K562 (cell line): ENCODE results near the gene C2orf42. TPM values are rescaled to one million over a fixed set of nuclear protein-coding genes. Genes with fewer than 3 reads are reported as not detected.

Experiments used
- ATAC-seq: fragments of 200-7000 bp; cut with Tn5 transposase; 3 replicates; pipeline ENCODE4 v1.9.1; 2020; ENCODE audit warnings: moderate library complexity
- BruUV-seq: library from RNA; stranded (reverse); fragments of 400-500 nt; replicated peaks from 2 replicates; lab custom pipeline; 2021; lab: Mats Ljungman, UMichigan
- CTCF ChIA-PET: fragments of 300-600 bp; formaldehyde crosslinking; extraction: SDS; loops from one replicate; lab custom pipeline; 2021; ENCODE audit warnings: low intra/inter-chr PET ratio; lab: Yijun Ruan, JAX
- POLR2A ChIA-PET: fragments of 300-600, 350-650 bp; sonication (Branson Sonifier 250); formaldehyde crosslinking; extraction: SDS; loops from one replicate; lab custom pipeline; 2021; ENCODE audit warnings: antibody characterized with exemption, inconsistent platforms; lab: Yijun Ruan, JAX
- DNase-seq, 4 experiments: peaks; one replicate each; pipeline versions ENCODE4 v3.0.0 to v3.0.0-alpha.2; 2011 to 2018; ENCODE audit warnings: low spot score in 3 of 4, mixed read lengths in 3 of 4; ENCODE audit errors: extremely low read depth in 1 of 4
- FAIRE-seq: peaks from 2 replicates; lab custom pipeline; 2011; peaks lifted over from hg19 to GRCh38; lab: Jason Lieb, UNC
- H2AFZ ChIP-seq: 2 replicates; pipeline ENCODE4 v1.6.0; 2011; ENCODE audit warnings: low read depth, low read length, control low read depth, inconsistent platforms
- H3K27ac ChIP-seq: fragments of 200-600 bp; 3 replicates; pipeline ENCODE4 v1.8.0; 2011; ENCODE audit warnings: low read depth, mild to moderate bottlenecking, control low read depth, inconsistent platforms, low read length, moderate library complexity, mixed read lengths; ENCODE audit errors: extremely low read depth
- H3K27me3 ChIP-seq, 2 experiments: fragments of 300-600 bp in 1 of 2; 2 replicates in 1 of 2; 3 replicates in 1 of 2; pipeline versions ENCODE4 v1.6.0 to v1.8.0; 2011; ENCODE audit warnings: inconsistent platforms in 2 of 2, low read length in 2 of 2, mild to moderate bottlenecking in 1 of 2, mixed read lengths in 1 of 2, moderate library complexity in 1 of 2; ENCODE audit not compliant: control insufficient read depth in 2 of 2, insufficient read depth in 2 of 2
- H3K36me3 ChIP-seq: fragments of 300-600 bp; 3 replicates; pipeline ENCODE4 v1.8.0; 2011; ENCODE audit warnings: mild to moderate bottlenecking, low read length, inconsistent platforms; ENCODE audit not compliant: control insufficient read depth, insufficient read depth
- H3K4me1 ChIP-seq, 2 experiments: fragments of 200-600 bp in 1 of 2; replicated peaks in 1 of 2; 2 replicates in 1 of 2; 3 replicates in 1 of 2; pipeline versions ENCODE4 v1.5.1 to v1.8.0; 2011; ENCODE audit warnings: inconsistent platforms in 2 of 2, low read length in 2 of 2, mild to moderate bottlenecking in 1 of 2, mixed read lengths in 1 of 2, moderate library complexity in 1 of 2; ENCODE audit not compliant: control insufficient read depth in 2 of 2, insufficient read depth in 2 of 2
- H3K4me2 ChIP-seq: 2 replicates; pipeline ENCODE4 v1.6.1; 2011; ENCODE audit warnings: low read length, control low read depth, inconsistent platforms, mixed read lengths; ENCODE audit not compliant: insufficient read depth
- H3K4me3 ChIP-seq: fragments of 200-600 bp; sonication (generic), shearing (Covaris generic); 2 replicates; pipeline ENCODE4 v1.5.1; 2016; ENCODE audit warnings: control low read depth, inconsistent platforms
- H3K79me2 ChIP-seq: fragments of 200-600 bp; 3 replicates; pipeline ENCODE4 v1.8.0; 2011; ENCODE audit warnings: low read length, inconsistent platforms; ENCODE audit not compliant: control insufficient read depth, insufficient read depth
- H3K9ac ChIP-seq, 2 experiments: 2 replicates each; pipeline versions ENCODE4 v1.6.0 to v1.6.1; 2011; ENCODE audit warnings: low read depth in 2 of 2, low read length in 2 of 2, control low read depth in 1 of 2, inconsistent platforms in 1 of 2, mild to moderate bottlenecking in 1 of 2, mixed read lengths in 1 of 2; ENCODE audit not compliant: insufficient read depth in 1 of 2
- H3K9me1 ChIP-seq: one replicate; pipeline ENCODE4 v1.6.0; 2011; ENCODE audit warnings: inconsistent platforms, mild to moderate bottlenecking, low read length, moderate library complexity; ENCODE audit not compliant: control insufficient read depth, insufficient read depth
- H3K9me3 ChIP-seq: replicated peaks from 2 replicates; pipeline ENCODE4 v1.5.1; 2011; ENCODE audit warnings: low read depth, low read length, inconsistent platforms; ENCODE audit not compliant: control insufficient read depth, insufficient read depth
- H4K20me1 ChIP-seq: replicated peaks from 2 replicates; pipeline ENCODE4 v1.6.1; 2011; ENCODE audit warnings: low read length, inconsistent platforms, mixed read lengths; ENCODE audit not compliant: control insufficient read depth, insufficient read depth
- CHD4 ChIP-seq: fragments of 200-600 bp; sonication (generic); IDR thresholded peaks from 3 replicates; pipeline ENCODE4 v1.6.1; 2012; ENCODE audit warnings: low read depth, mild to moderate bottlenecking, mixed read lengths, low read length, inconsistent platforms; ENCODE audit not compliant: insufficient read depth, insufficient replicate concordance, poor library complexity, severe bottlenecking
- ELK3 ChIP-seq: fragments of 450-650 bp; formaldehyde crosslinking; IDR thresholded peaks from 2 replicates; pipeline ENCODE4 v1.4.0; 2020; ENCODE audit warnings: mild to moderate bottlenecking
- HLTF ChIP-seq: fragments of 450-650 bp; IDR thresholded peaks from 2 replicates; pipeline ENCODE4 v1.6.1; 2016
- HNRNPUL1 ChIP-seq: fragments of 200-400 bp; formaldehyde crosslinking; IDR thresholded peaks from 2 replicates; pipeline ENCODE4 v1.6.1; 2017; ENCODE audit warnings: low read length
- LCOR ChIP-seq: sonication (generic); formaldehyde crosslinking; IDR thresholded peaks from 2 replicates; pipeline ENCODE4 v1.8.0; 2022; ENCODE audit warnings: mild to moderate bottlenecking, missing genetic modification reagents
- MCM2 ChIP-seq: fragments of 450-650 bp; IDR thresholded peaks from 2 replicates; pipeline ENCODE4 v1.6.1; 2017; ENCODE audit warnings: low read depth, mild to moderate bottlenecking
- NRF1 ChIP-seq, 2 experiments: fragments of 450-650 bp; IDR thresholded peaks in 1 of 2; conservative IDR thresholded peaks in 1 of 2; 2 replicates each; pipeline ENCODE4 v1.6.1; 2014; ENCODE audit warnings: mild to moderate bottlenecking in 2 of 2
- RUNX1 ChIP-seq: sonication (generic); IDR thresholded peaks from 2 replicates; pipeline ENCODE4 v1.6.1; 2016; ENCODE audit warnings: antibody characterized with exemption, low read depth
- TAF15 ChIP-seq: fragments of 200-400 bp; formaldehyde crosslinking; IDR thresholded peaks from 2 replicates; pipeline ENCODE4 v1.6.1; 2017; ENCODE audit warnings: mild to moderate bottlenecking, low read depth, low read length, moderate library complexity
- TEAD2 ChIP-seq: fragments of 450-650 bp; IDR thresholded peaks from 2 replicates; pipeline ENCODE4 v1.6.1; 2016; ENCODE audit warnings: missing genetic modification characterization, control low read depth, missing compliant biosample characterization
- USF1 ChIP-seq: sonication (generic); formaldehyde crosslinking; IDR thresholded peaks from 2 replicates; pipeline ENCODE4 v1.9.0; 2022; ENCODE audit warnings: mild to moderate bottlenecking, missing genetic modification reagents
- ZNF12 ChIP-seq: sonication (generic); formaldehyde crosslinking; IDR thresholded peaks from 2 replicates; pipeline ENCODE4 v1.4.0; 2020; ENCODE audit warnings: mild to moderate bottlenecking, missing genetic modification reagents
- ZNF133 ChIP-seq: fragments of 250-450 bp; sonication (Bioruptor Pico); IDR thresholded peaks from 2 replicates; pipeline ENCODE4 v1.4.0; 2020; ENCODE audit warnings: mild to moderate bottlenecking
- ZNF24 ChIP-seq: fragments of 450-650 bp; IDR thresholded peaks from 2 replicates; pipeline ENCODE4 v1.6.1; 2016
- ZNF253 ChIP-seq: fragments of 250-450 bp; sonication (Bioruptor Pico); conservative IDR thresholded peaks from 2 replicates; pipeline ENCODE4 v1.6.1; 2021; ENCODE audit warnings: mild to moderate bottlenecking
- ZNF395 ChIP-seq: fragments of 200-800 bp; sonication (Bioruptor generic); IDR thresholded peaks from 2 replicates; pipeline ENCODE4 v1.6.1; 2017; ENCODE audit warnings: missing genetic modification characterization, missing compliant biosample characterization
- ZNF584 ChIP-seq: fragments of 200-800 bp; sonication (Bioruptor generic); IDR thresholded peaks from 2 replicates; pipeline ENCODE4 v1.6.1; 2016; ENCODE audit warnings: low read depth, mild to moderate bottlenecking, missing genetic modification characterization, missing compliant biosample characterization
- ZSCAN29 ChIP-seq: fragments of 450-650 bp; IDR thresholded peaks from 2 replicates; pipeline ENCODE4 v1.6.1; 2017
- WGBS: fragments of 100-300 bp; shearing (Covaris generic); methylation state at CpG from one replicate; pipeline ENCODE4 v1.1.6; 2016; ENCODE audit warnings: low coverage, mixed read lengths; ENCODE audit not compliant: insufficient coverage; ENCODE audit errors: missing lambda C conversion rate; 5-methylcytosine and 5-hydroxymethylcytosine counted together
- in situ Hi-C: fragments of 300-500 bp; cut with MboI; formaldehyde crosslinking; loops from 4 replicates; pipeline ENCODE4 v1.15.0; 2018; ENCODE audit warnings: inconsistent platforms, mixed read lengths
- intact Hi-C: fragments of 100-400 bp; cut with micrococcal nuclease; formaldehyde crosslinking; loops from 2 replicates; pipeline ENCODE4 v1.14.2; 2022
- polyA plus RNA-seq, 8 experiments: library from polyadenylated mRNA; depleted of rRNA in 4 of 8; stranded (reverse) in 5 of 8; unstranded in 3 of 8; fragments of >200 nt; fragmentation: Nextera tagmentation in 2 of 8; fragmentation: Illumina TruSeq in 1 of 8; extraction: Ambion mirVana in 2 of 8; extraction: Trizol in 1 of 8; gene quantifications; 2 replicates each; pipeline versions ENCODE4 v1.2.1 to v1.2.3, GENCODE V29; 2011 to 2014; ENCODE audit warnings: inconsistent platforms in 1 of 8, missing spikeins in 1 of 8
- total RNA-seq, 7 experiments: library from RNA; depleted of rRNA in 6 of 7; stranded (reverse); fragments of >200 nt in 6 of 7; fragmentation: Illumina TruSeq in 2 of 7; extraction: Trizol in 2 of 7; gene quantifications; 2 replicates each; pipeline versions ENCODE4 v1.2.1 to v1.2.3, GENCODE V29; 2011 to 2021; ENCODE audit warnings: low replicate concordance in 1 of 7

C2orf42 gene
- total and polyA plus RNA-seq, 9 of the 15 experiments (the other 6 are each of a cell fraction or from before 2014, with no cell fraction given): 4.6 to 10.9 (median 7.5) TPM

GRCh38 chr2:70141212-70141901, 49.5 kb downstream of the C2orf42 start:
- Histone ChIP-seq H4K20me1 (no peaks in the 10 kb centered on the region), H3K27ac (peak overlapping the region; percentile 97), H3K9ac (peak overlapping the region; percentile 95 to 96), H3K4me2 (peak overlapping the region; percentile 87), H3K79me2 (peaks cover 17% of the 10 kb centered on the region), H3K36me3 (no peaks in the 10 kb centered on the region), H3K9me3 (no peaks in the 10 kb centered on the region), H2AFZ (peak overlapping the region; percentile 61), H3K9me1 (no peaks in the 10 kb centered on the region), H3K4me1 (peaks cover 59 to 63% of the 10 kb centered on the region in 2 experiments), H3K4me3 (peak overlapping the region; percentile 43), H3K27me3 (no peaks in the 10 kb centered on the region)
- CTCF ChIA-PET: interaction anchor here (0.9 to 2.6 kb wide), 2 partner anchors 52 to 229 kb away, joined by 3 to 30 read pairs; no protein-coding TSS in a partner anchor
- intact Hi-C loops (loop anchor here (5.0 kb wide), 3 partner anchors 139 to 209 kb away; partner anchors contain the start of gene FAM136A), in situ Hi-C loops (loop anchor here (5.0 kb wide), 1 partner anchor 214 kb away; no protein-coding TSS in a partner anchor)
- ATAC-seq (peak; percentile 61), DNase-seq (peak; percentile 34 to 78 (median 48)), FAIRE-seq (peak; percentile 15)
- POLR2A ChIA-PET: interaction anchor here (0.6 to 3.9 kb wide), 7 partner anchors 18 to 824 kb away, joined by 3 to 31 read pairs (median 7); partner anchors contain the start of genes MXD1 and PCBP1
- WGBS: 31% methylated on average over 14 of the region's 14 CpGs
- TSS peak; percentile 90 for BruUV-seq
- no peak; the same call in 1 of the 2 replicates for TF ChIP-seq ZNF584 (CRISPR knock-in tag)
- no peak for TF ChIP-seq TAF15
- no peak for TF ChIP-seq ZNF133 (CRISPR knock-in tag)
- no peak for TF ChIP-seq MCM2
- no peak for TF ChIP-seq HNRNPUL1
- TF ChIP-seq CHD4: no peak
- no peak for TF ChIP-seq ZNF24
- TF ChIP-seq RUNX1: no peak
- no peak for TF ChIP-seq ELK3
- TF ChIP-seq ZNF253: no peak
- 0 out of 2 replicates have a peak, but pooled peaks have one; percentile 31 for TF ChIP-seq TEAD2 (tag)
- peak; percentile 51; the same call in 1 of the 2 replicates for TF ChIP-seq LCOR (CRISPR knock-in tag)
- no peak for TF ChIP-seq HLTF
- TF ChIP-seq ZNF395 (CRISPR knock-in tag): no peak; the same call in 1 of the 2 replicates
- TF ChIP-seq ZSCAN29: no peak
- TF ChIP-seq ZNF12 (CRISPR knock-in tag): peak; percentile 69; the same call in 1 of the 2 replicates
- TF ChIP-seq NRF1 (conservative IDR thresholded peaks at IDR 0.05 in 1 of 2, IDR thresholded peaks at IDR 0.05 in 1 of 2): 0 out of 4 replicates have a peak, but pooled peaks of 1 of the 2 experiments have one; percentile 33
- TF ChIP-seq USF1 (CRISPR knock-in tag): 0 out of 2 replicates have a peak, but pooled peaks have one; percentile 32
